NT2/D1 (cell line): ENCODE results near the gene MCM3.

ENCODE experiments used
- DNase-seq: peaks from one replicate; pipeline ENCODE4 v3.0.0-alpha.2; 2011; ENCODE audit warnings: low read depth, low spot score
- H3K27me3 ChIP-seq: 2 replicates; pipeline ENCODE4 v1.6.0; 2011; ENCODE audit warnings: mild to moderate bottlenecking; ENCODE audit not compliant: insufficient read length, insufficient read depth
- H3K36me3 ChIP-seq: 2 replicates; pipeline ENCODE4 v1.6.1; 2011; ENCODE audit warnings: mild to moderate bottlenecking, low read length, mixed read lengths; ENCODE audit not compliant: insufficient read depth, insufficient read length
- H3K4me1 ChIP-seq: 2 replicates; pipeline ENCODE4 v1.5.1; 2011; ENCODE audit not compliant: insufficient read depth, insufficient read length
- H3K4me3 ChIP-seq: 2 replicates; pipeline ENCODE4 v1.5.1; 2011; ENCODE audit warnings: low read depth; ENCODE audit not compliant: insufficient read length
- H3K9ac ChIP-seq: 2 replicates; pipeline ENCODE4 v1.6.0; 2011; ENCODE audit warnings: low read depth; ENCODE audit not compliant: insufficient read length
- H3K9me3 ChIP-seq: 2 replicates; pipeline ENCODE4 v1.5.1; 2011; ENCODE audit warnings: mild to moderate bottlenecking, low read length; ENCODE audit not compliant: insufficient read depth
- SUZ12 ChIP-seq: IDR thresholded peaks from 2 replicates; pipeline ENCODE4 v1.6.1; 2011; ENCODE audit not compliant: insufficient read length, insufficient read depth; ENCODE audit errors: extremely low read depth
- YY1 ChIP-seq: IDR thresholded peaks from 2 replicates; pipeline ENCODE4 v1.6.1; 2011; ENCODE audit not compliant: insufficient read length, insufficient read depth
- ZNF274 ChIP-seq: IDR thresholded peaks from 2 replicates; pipeline ENCODE4 v1.6.1; 2011; ENCODE audit warnings: mild to moderate bottlenecking, low read depth, low read length

The MCM3 gene

GRCh38 chr6:52284460-52285176 lies at the start of gene MCM3:
TSS of gene MCM3 (minus strand) at chr6:52284742. CDS start at chr6:52284674, 68 bp downstream.
- Histone ChIP-seq H3K36me3 (peaks cover 31% of the 10 kb centered on the region), H3K4me3 (peak within 1 kb of the TSS; percentile 88), H3K27me3 (no peaks in the 10 kb centered on the region), H3K9ac (peak within 1 kb of the TSS; percentile 94), H3K9me3 (no peaks in the 10 kb centered on the region), H3K4me1 (no peaks in the 10 kb centered on the region)
- DNase-seq = peak; percentile 97
- TF ChIP-seq YY1 (no peak), ZNF274 (no peak), SUZ12 (no peak)

- no peak for TF ChIP-seq ZNF274
- TF ChIP-seq YY1 = no peak
- no peak for TF ChIP-seq SUZ12
- Histone ChIP-seq H3K9ac (no peak overlapping the region), H3K27me3 (no peaks in the 10 kb centered on the region), H3K36me3 (no peaks in the 10 kb centered on the region), H3K4me1 (no peaks in the 10 kb centered on the region), H3K4me3 (no peak overlapping the region), H3K9me3 (no peaks in the 10 kb centered on the region)
- DNase-seq = no peak
Measured at GRCh38 chr6:52333840-52334200, 49.3 kb upstream of the MCM3 start.

- no peaks in the 10 kb centered on the region for H3K36me3 ChIP-seq
- TF ChIP-seq YY1 (no peak), ZNF274 (no peak), SUZ12 (no peak)
- no peak overlapping the region for H3K4me3 ChIP-seq
- no peaks in the 10 kb centered on the region for H3K27me3 ChIP-seq
- no peak overlapping the region for H3K9ac ChIP-seq
- no peaks in the 10 kb centered on the region for H3K4me1 ChIP-seq
- no peak for DNase-seq
- H3K9me3 ChIP-seq = no peaks in the 10 kb centered on the region
Measured at GRCh38 chr6:52331793-52332457, 47.4 kb upstream of the MCM3 start.

GRCh38 chr6:52330470-52330869 lies 45.9 kb upstream of the MCM3 start:
- no peak overlapping the region for H3K4me3 ChIP-seq
- TF ChIP-seq YY1 (no peak), SUZ12 (no peak), ZNF274 (no peak)
- H3K4me1 ChIP-seq = no peaks in the 10 kb centered on the region
- DNase-seq = no peak
- no peaks in the 10 kb centered on the region for H3K9me3 ChIP-seq
- H3K9ac ChIP-seq = no peak overlapping the region
- H3K36me3 ChIP-seq = no peaks in the 10 kb centered on the region
- no peaks in the 10 kb centered on the region for H3K27me3 ChIP-seq

- Histone ChIP-seq H3K9me3 (no peaks in the 10 kb centered on the region), H3K4me3 (no peak overlapping the region), H3K4me1 (no peaks in the 10 kb centered on the region), H3K9ac (no peak overlapping the region), H3K36me3 (no peaks in the 10 kb centered on the region), H3K27me3 (no peaks in the 10 kb centered on the region)
- DNase-seq = no peak
- TF ChIP-seq SUZ12 (no peak), YY1 (no peak), ZNF274 (no peak)
Measured at GRCh38 chr6:52328729-52329128, 44.2 kb upstream of the MCM3 start.

GRCh38 chr6:52328303-52328662 lies 43.7 kb upstream of the MCM3 start:
- DNase-seq = no peak
- TF ChIP-seq YY1 (no peak), SUZ12 (no peak), ZNF274 (no peak)
- H3K27me3 ChIP-seq = no peaks in the 10 kb centered on the region
- H3K9ac ChIP-seq = no peak overlapping the region
- H3K4me3 ChIP-seq = no peak overlapping the region
- H3K36me3 ChIP-seq = no peaks in the 10 kb centered on the region
- no peaks in the 10 kb centered on the region for H3K9me3 ChIP-seq
- no peaks in the 10 kb centered on the region for H3K4me1 ChIP-seq

- H3K9me3 ChIP-seq = no peaks in the 10 kb centered on the region
- no peaks in the 10 kb centered on the region for H3K4me1 ChIP-seq
- no peak overlapping the region for H3K9ac ChIP-seq
- no peaks in the 10 kb centered on the region for H3K36me3 ChIP-seq
- no peak for TF ChIP-seq ZNF274
- TF ChIP-seq YY1 = no peak
- H3K4me3 ChIP-seq = no peak overlapping the region
- DNase-seq = no peak
- H3K27me3 ChIP-seq = no peaks in the 10 kb centered on the region
Measured at GRCh38 chr6:52326540-52327364, 42.2 kb upstream of the MCM3 start.
